K562 (cell line): Measurements from ENCODE around the gene SLX4IP. TPM values are rescaled to one million over a fixed set of nuclear protein-coding genes. Genes with fewer than 3 reads are reported as not detected.

ENCODE experiments used
- ATAC-seq: fragments of 200-7000 bp; cut with Tn5 transposase; 3 replicates; pipeline ENCODE4 v1.9.1; 2020; ENCODE audit warnings: moderate library complexity
- BruUV-seq: library from RNA; stranded (reverse); fragments of 400-500 nt; replicated peaks from 2 replicates; lab custom pipeline; 2021; lab: Mats Ljungman, UMichigan
- CTCF ChIA-PET: fragments of 300-600 bp; formaldehyde crosslinking; extraction: SDS; loops from one replicate; lab custom pipeline; 2021; ENCODE audit warnings: low intra/inter-chr PET ratio; lab: Yijun Ruan, JAX
- POLR2A ChIA-PET: fragments of 300-600, 350-650 bp; sonication (Branson Sonifier 250); formaldehyde crosslinking; extraction: SDS; loops from one replicate; lab custom pipeline; 2021; ENCODE audit warnings: antibody characterized with exemption, inconsistent platforms; lab: Yijun Ruan, JAX
- DNase-seq, 4 experiments: peaks; one replicate each; pipeline versions ENCODE4 v3.0.0 to v3.0.0-alpha.2; 2011 to 2018; ENCODE audit warnings: low spot score in 3 of 4, mixed read lengths in 3 of 4; ENCODE audit errors: extremely low read depth in 1 of 4
- FAIRE-seq: peaks from 2 replicates; lab custom pipeline; 2011; peaks lifted over from hg19 to GRCh38; lab: Jason Lieb, UNC
- H2AFZ ChIP-seq: 2 replicates; pipeline ENCODE4 v1.6.0; 2011; ENCODE audit warnings: low read depth, low read length, control low read depth, inconsistent platforms
- H3K27ac ChIP-seq: fragments of 200-600 bp; 3 replicates; pipeline ENCODE4 v1.8.0; 2011; ENCODE audit warnings: low read depth, mild to moderate bottlenecking, control low read depth, inconsistent platforms, low read length, moderate library complexity, mixed read lengths; ENCODE audit errors: extremely low read depth
- H3K27me3 ChIP-seq, 2 experiments: fragments of 300-600 bp in 1 of 2; 2 replicates in 1 of 2; 3 replicates in 1 of 2; pipeline versions ENCODE4 v1.6.0 to v1.8.0; 2011; ENCODE audit warnings: inconsistent platforms in 2 of 2, low read length in 2 of 2, mild to moderate bottlenecking in 1 of 2, mixed read lengths in 1 of 2, moderate library complexity in 1 of 2; ENCODE audit not compliant: control insufficient read depth in 2 of 2, insufficient read depth in 2 of 2
- H3K36me3 ChIP-seq: fragments of 300-600 bp; 3 replicates; pipeline ENCODE4 v1.8.0; 2011; ENCODE audit warnings: mild to moderate bottlenecking, low read length, inconsistent platforms; ENCODE audit not compliant: control insufficient read depth, insufficient read depth
- H3K4me1 ChIP-seq, 2 experiments: fragments of 200-600 bp in 1 of 2; replicated peaks in 1 of 2; 2 replicates in 1 of 2; 3 replicates in 1 of 2; pipeline versions ENCODE4 v1.5.1 to v1.8.0; 2011; ENCODE audit warnings: inconsistent platforms in 2 of 2, low read length in 2 of 2, mild to moderate bottlenecking in 1 of 2, mixed read lengths in 1 of 2, moderate library complexity in 1 of 2; ENCODE audit not compliant: control insufficient read depth in 2 of 2, insufficient read depth in 2 of 2
- H3K4me2 ChIP-seq: 2 replicates; pipeline ENCODE4 v1.6.1; 2011; ENCODE audit warnings: low read length, control low read depth, inconsistent platforms, mixed read lengths; ENCODE audit not compliant: insufficient read depth
- H3K4me3 ChIP-seq: fragments of 200-600 bp; sonication (generic), shearing (Covaris generic); 2 replicates; pipeline ENCODE4 v1.5.1; 2016; ENCODE audit warnings: control low read depth, inconsistent platforms
- H3K79me2 ChIP-seq: fragments of 200-600 bp; 3 replicates; pipeline ENCODE4 v1.8.0; 2011; ENCODE audit warnings: low read length, inconsistent platforms; ENCODE audit not compliant: control insufficient read depth, insufficient read depth
- H3K9ac ChIP-seq, 2 experiments: 2 replicates each; pipeline versions ENCODE4 v1.6.0 to v1.6.1; 2011; ENCODE audit warnings: low read depth in 2 of 2, low read length in 2 of 2, control low read depth in 1 of 2, inconsistent platforms in 1 of 2, mild to moderate bottlenecking in 1 of 2, mixed read lengths in 1 of 2; ENCODE audit not compliant: insufficient read depth in 1 of 2
- H3K9me1 ChIP-seq: one replicate; pipeline ENCODE4 v1.6.0; 2011; ENCODE audit warnings: inconsistent platforms, mild to moderate bottlenecking, low read length, moderate library complexity; ENCODE audit not compliant: control insufficient read depth, insufficient read depth
- H3K9me3 ChIP-seq: replicated peaks from 2 replicates; pipeline ENCODE4 v1.5.1; 2011; ENCODE audit warnings: low read depth, low read length, inconsistent platforms; ENCODE audit not compliant: control insufficient read depth, insufficient read depth
- H4K20me1 ChIP-seq: replicated peaks from 2 replicates; pipeline ENCODE4 v1.6.1; 2011; ENCODE audit warnings: low read length, inconsistent platforms, mixed read lengths; ENCODE audit not compliant: control insufficient read depth, insufficient read depth
- CBX2 ChIP-seq: fragments of 200-600 bp; sonication (generic); IDR thresholded peaks from one replicate; pipeline ENCODE4 v1.6.1; 2012; ENCODE audit warnings: mild to moderate bottlenecking, low read length, inconsistent platforms; ENCODE audit not compliant: insufficient read depth, poor library complexity, severe bottlenecking
- CSDE1 ChIP-seq, 2 experiments: fragments of 450-650 bp; IDR thresholded peaks; 2 replicates each; pipeline ENCODE4 v1.6.1; 2016; ENCODE audit warnings: mild to moderate bottlenecking in 1 of 2
- GABPB2 ChIP-seq: fragments of 250-450 bp; sonication (Bioruptor Pico); conservative IDR thresholded peaks from 2 replicates; pipeline ENCODE4 v1.5.1; 2021; ENCODE audit warnings: mild to moderate bottlenecking
- GATAD2B ChIP-seq: fragments of 450-650 bp; IDR thresholded peaks from 2 replicates; pipeline ENCODE4 v1.6.1; 2017; ENCODE audit warnings: mild to moderate bottlenecking, borderline replicate concordance
- KDM5B ChIP-seq: fragments of 200-600 bp; sonication (generic); IDR thresholded peaks from 2 replicates; pipeline ENCODE4 v1.6.1; 2012; ENCODE audit warnings: low read depth, mild to moderate bottlenecking, moderate library complexity, low read length, control low read depth, inconsistent platforms; ENCODE audit not compliant: insufficient replicate concordance
- PCBP2 ChIP-seq: fragments of 200-400 bp; formaldehyde crosslinking; IDR thresholded peaks from 2 replicates; pipeline ENCODE4 v1.6.1; 2018; ENCODE audit warnings: low read length, low read depth, mild to moderate bottlenecking, moderate library complexity; ENCODE audit not compliant: poor library complexity, severe bottlenecking
- RHOXF2B ChIP-seq: fragments of 250-450 bp; sonication (Bioruptor Pico); conservative IDR thresholded peaks from 2 replicates; pipeline ENCODE4 v1.5.1; 2021
- ZBTB7A ChIP-seq: IDR thresholded peaks from 2 replicates; pipeline ENCODE4 v1.6.1; 2011; ENCODE audit warnings: low read depth, mild to moderate bottlenecking, low read length, moderate library complexity, borderline replicate concordance; ENCODE audit not compliant: control insufficient read depth
- ZNF77 ChIP-seq: fragments of 250-450 bp; sonication (Bioruptor Pico); IDR thresholded peaks from 2 replicates; pipeline ENCODE4 v1.5.0; 2020
- WGBS: fragments of 100-300 bp; shearing (Covaris generic); methylation state at CpG from one replicate; pipeline ENCODE4 v1.1.6; 2016; ENCODE audit warnings: low coverage, mixed read lengths; ENCODE audit not compliant: insufficient coverage; ENCODE audit errors: missing lambda C conversion rate; 5-methylcytosine and 5-hydroxymethylcytosine counted together
- in situ Hi-C: fragments of 300-500 bp; cut with MboI; formaldehyde crosslinking; loops from 4 replicates; pipeline ENCODE4 v1.15.0; 2018; ENCODE audit warnings: inconsistent platforms, mixed read lengths
- intact Hi-C: fragments of 100-400 bp; cut with micrococcal nuclease; formaldehyde crosslinking; loops from 2 replicates; pipeline ENCODE4 v1.14.2; 2022
- polyA plus RNA-seq, 8 experiments: library from polyadenylated mRNA; depleted of rRNA in 4 of 8; stranded (reverse) in 5 of 8; unstranded in 3 of 8; fragments of >200 nt; fragmentation: Nextera tagmentation in 2 of 8; fragmentation: Illumina TruSeq in 1 of 8; extraction: Ambion mirVana in 2 of 8; extraction: Trizol in 1 of 8; gene quantifications; 2 replicates each; pipeline versions ENCODE4 v1.2.1 to v1.2.3, GENCODE V29; 2011 to 2014; ENCODE audit warnings: inconsistent platforms in 1 of 8, missing spikeins in 1 of 8
- total RNA-seq, 7 experiments: library from RNA; depleted of rRNA in 6 of 7; stranded (reverse); fragments of >200 nt in 6 of 7; fragmentation: Illumina TruSeq in 2 of 7; extraction: Trizol in 2 of 7; gene quantifications; 2 replicates each; pipeline versions ENCODE4 v1.2.1 to v1.2.3, GENCODE V29; 2011 to 2021; ENCODE audit warnings: low replicate concordance in 1 of 7
- TF ChIP-seq, protein P1 (sequence below): IDR thresholded peaks from 2 replicates; pipeline ENCODE4 v1.6.1; 2011; ENCODE audit warnings: borderline replicate concordance, low read depth, mild to moderate bottlenecking, moderate library complexity, low read length; ENCODE audit not compliant: insufficient read depth, poor library complexity, severe bottlenecking
- TF ChIP-seq, protein P2 (sequence below): sonication (generic); formaldehyde crosslinking; IDR thresholded peaks from 2 replicates; pipeline ENCODE4 v1.8.0; 2022; ENCODE audit warnings: mild to moderate bottlenecking, missing genetic modification reagents

Gene SLX4IP
- total and polyA plus RNA-seq, 9 of the 15 experiments (the other 6 are each of a cell fraction or from before 2014, with no cell fraction given) = 1.5 to 5.9 (median 3.5) TPM

DNA sequence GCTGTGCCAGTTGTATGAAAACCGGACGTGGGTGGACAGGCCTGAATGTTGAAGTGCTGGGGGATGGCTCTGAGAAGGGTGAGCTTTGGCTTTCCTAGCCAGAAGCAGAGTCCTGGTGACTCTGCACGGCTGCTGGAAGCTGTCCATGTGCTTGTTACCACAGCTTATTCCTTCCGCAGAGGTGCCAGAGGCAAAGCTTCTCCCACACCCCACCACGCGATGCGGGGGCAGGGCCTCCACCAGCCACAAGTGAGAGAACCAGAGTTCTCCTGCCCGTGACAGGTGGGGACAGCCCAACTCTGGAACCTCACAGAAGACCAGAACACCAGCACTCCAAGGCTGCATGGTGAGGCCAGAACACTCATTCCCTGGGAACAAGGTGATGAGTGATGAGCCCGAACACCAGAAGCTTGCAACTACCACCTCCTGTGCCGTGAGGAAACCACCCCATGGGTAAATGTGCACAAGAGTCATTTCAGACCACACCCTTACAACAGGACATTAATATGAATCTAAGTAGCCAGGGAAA, 202.0 kb downstream of the SLX4IP start:
- no peak for FAIRE-seq

More for the DNA sequence above, 202.0 kb downstream of the SLX4IP start:
- DNase-seq = no peak
- Histone ChIP-seq H3K4me2 (no peak overlapping the region), H3K36me3 (no peaks in the 10 kb centered on the region), H3K9me1 (no peaks in the 10 kb centered on the region), H3K4me3 (no peak overlapping the region), H3K9ac (no peak overlapping the region), H3K9me3 (no peaks in the 10 kb centered on the region), H3K27me3 (peaks cover 7 to 32% of the 10 kb centered on the region in 2 experiments; a peak in 4 of 5 replicates), H3K79me2 (no peaks in the 10 kb centered on the region), H3K4me1 (no peaks in the 10 kb centered on the region), H2AFZ (no peak overlapping the region), H3K27ac (no peak overlapping the region), H4K20me1 (no peaks in the 10 kb centered on the region)
- no TSS peak for BruUV-seq
- 10% methylated on average over 7 of the region's 10 CpGs for WGBS
- in situ Hi-C loops (no loop called here), intact Hi-C loops (no loop called here)
- POLR2A ChIA-PET = interaction anchor here (0.6 kb wide), 1 partner anchor 44 kb away, joined by 3 read pairs; no protein-coding TSS in a partner anchor
- CTCF ChIA-PET = no interaction called here
- TF ChIP-seq CBX2 (no peak), ZBTB7A (no peak), ZNF77 (CRISPR knock-in tag) (no peak), RHOXF2B (CRISPR knock-in tag) (no peak), PCBP2 (no peak), GATAD2B (no peak), KDM5B (no peak), CSDE1 (IDR thresholded peaks at IDR 0.05) (no peak), GABPB2 (no peak)
- TF ChIP-seq, protein P1, sequence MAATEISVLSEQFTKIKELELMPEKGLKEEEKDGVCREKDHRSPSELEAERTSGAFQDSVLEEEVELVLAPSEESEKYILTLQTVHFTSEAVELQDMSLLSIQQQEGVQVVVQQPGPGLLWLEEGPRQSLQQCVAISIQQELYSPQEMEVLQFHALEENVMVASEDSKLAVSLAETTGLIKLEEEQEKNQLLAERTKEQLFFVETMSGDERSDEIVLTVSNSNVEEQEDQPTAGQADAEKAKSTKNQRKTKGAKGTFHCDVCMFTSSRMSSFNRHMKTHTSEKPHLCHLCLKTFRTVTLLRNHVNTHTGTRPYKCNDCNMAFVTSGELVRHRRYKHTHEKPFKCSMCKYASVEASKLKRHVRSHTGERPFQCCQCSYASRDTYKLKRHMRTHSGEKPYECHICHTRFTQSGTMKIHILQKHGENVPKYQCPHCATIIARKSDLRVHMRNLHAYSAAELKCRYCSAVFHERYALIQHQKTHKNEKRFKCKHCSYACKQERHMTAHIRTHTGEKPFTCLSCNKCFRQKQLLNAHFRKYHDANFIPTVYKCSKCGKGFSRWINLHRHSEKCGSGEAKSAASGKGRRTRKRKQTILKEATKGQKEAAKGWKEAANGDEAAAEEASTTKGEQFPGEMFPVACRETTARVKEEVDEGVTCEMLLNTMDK = no peak
- TF ChIP-seq, protein P2, sequence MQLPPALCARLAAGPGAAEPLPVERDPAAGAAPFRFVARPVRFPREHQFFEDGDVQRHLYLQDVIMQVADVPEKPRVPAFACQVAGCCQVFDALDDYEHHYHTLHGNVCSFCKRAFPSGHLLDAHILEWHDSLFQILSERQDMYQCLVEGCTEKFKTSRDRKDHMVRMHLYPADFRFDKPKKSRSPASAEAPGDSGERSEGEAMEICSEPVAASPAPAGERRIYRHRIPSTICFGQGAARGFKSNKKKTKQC = no peak
- no peak for ATAC-seq
